ENCODE measurements around the gene KIF1B.

DNA sequence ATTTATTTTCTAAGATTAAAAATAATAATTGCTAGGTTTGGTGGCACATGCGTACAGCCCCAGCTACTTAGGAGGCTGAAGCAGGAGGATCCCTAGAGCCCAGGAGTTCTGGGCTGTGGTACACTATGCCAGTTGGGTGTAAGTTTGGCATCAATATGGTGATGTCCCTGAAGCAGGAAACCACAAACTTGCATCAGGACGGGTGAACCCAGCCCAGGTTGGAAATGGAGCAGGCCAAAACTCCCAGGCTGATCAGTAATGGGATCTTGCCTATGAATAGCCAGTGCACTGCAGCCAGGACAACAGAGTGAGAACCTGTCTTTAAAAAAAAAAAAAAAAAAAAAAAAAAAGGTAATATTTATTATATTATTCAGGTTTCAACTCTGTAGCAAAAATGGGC is 96.1 kb downstream of the KIF1B start:
- TF ChIP-seq CTCF (IDR thresholded peaks at IDR 0.05; ENCODE audit: low read length) (no peak), EZH2 (IDR thresholded peaks at IDR 0.05; ENCODE audit: borderline replicate concordance, low read length) (no peak)

Measured in OCI-LY1 (cell line).